A549 (cell line): ENCODE measurements around the gene KANSL1. TPM values are rescaled to one million over a fixed set of nuclear protein-coding genes. Genes with fewer than 3 reads are reported as not detected.

Source experiments
- ATAC-seq, 2 experiments: fragments of 200-7000 bp in 1 of 2; fragments of >200 bp in 1 of 2; cut with Nextera tagmentation in 1 of 2; cut with Tn5 transposase in 1 of 2; 3 replicates each; pipeline versions ENCODE4 v1.8.0 to v1.9.1; 2018 to 2020; ENCODE audit warnings: mild to moderate bottlenecking in 1 of 2, moderate library complexity in 1 of 2
- CTCF ChIA-PET: fragments of 300-600 bp; sonication (Branson Sonifier 250); formaldehyde crosslinking; extraction: SDS; loops from one replicate; lab custom pipeline; 2021; ENCODE audit warnings: antibody characterized with exemption, inconsistent platforms; lab: Yijun Ruan, JAX
- POLR2A ChIA-PET: fragments of 350-600 bp; formaldehyde crosslinking; extraction: SDS; loops from one replicate; lab custom pipeline; 2021; ENCODE audit warnings: antibody characterized with exemption, inconsistent platforms; lab: Yijun Ruan, JAX
- DNase-seq, 2 experiments: peaks; one replicate each; pipeline versions ENCODE4 v3.0.0 to v3.0.0-alpha.2; 2011 to 2016; ENCODE audit warnings: low read depth in 1 of 2, low spot score in 1 of 2
- FAIRE-seq: peaks from 2 replicates; lab custom pipeline; 2011; peaks lifted over from hg19 to GRCh38; lab: Jason Lieb, UNC
- H3K27ac ChIP-seq, 2 experiments: fragments of >200 bp; sonication (Bioruptor Twin); formaldehyde crosslinking; 3 replicates each; pipeline ENCODE4 v1.5.1; 2016 to 2017
- H3K4me1 ChIP-seq: fragments of >200 bp; sonication (Bioruptor Twin); formaldehyde crosslinking; 3 replicates; pipeline ENCODE4 v1.6.1; 2016
- H3K4me2 ChIP-seq: fragments of >200 bp; sonication (Bioruptor Twin); formaldehyde crosslinking; 3 replicates; pipeline ENCODE4 v1.6.1; 2016
- H3K4me3 ChIP-seq: fragments of >200 bp; sonication (Bioruptor Twin); formaldehyde crosslinking; 3 replicates; pipeline ENCODE4 v1.5.1; 2016
- H3K9me3 ChIP-seq: fragments of >200 bp; sonication (Bioruptor Twin); formaldehyde crosslinking; 3 replicates; pipeline ENCODE4 v1.6.1; 2016
- CBX2 ChIP-seq: fragments of 200-600 bp; sonication (generic); IDR thresholded peaks from 2 replicates; pipeline ENCODE4 v1.6.1; 2016; ENCODE audit warnings: low read depth, mild to moderate bottlenecking, borderline replicate concordance
- EHMT2 ChIP-seq: fragments of 200-600 bp; sonication (generic); IDR thresholded peaks from 2 replicates; pipeline ENCODE4 v1.6.1; 2016; ENCODE audit warnings: antibody characterized with exemption, low read depth, mild to moderate bottlenecking, moderate library complexity
- FOSB ChIP-seq: fragments of 250-450 bp; sonication (Bioruptor Pico); IDR thresholded peaks from 2 replicates; pipeline ENCODE4 v1.5.0; 2020; ENCODE audit warnings: mild to moderate bottlenecking, moderate library complexity
- HOXB13 ChIP-seq: fragments of 250-450 bp; sonication (Bioruptor Pico); IDR thresholded peaks from 2 replicates; pipeline ENCODE4 v1.5.0; 2020; ENCODE audit warnings: low read depth, mild to moderate bottlenecking, moderate library complexity
- KDM5A ChIP-seq: fragments of 200-600 bp; sonication (generic); IDR thresholded peaks from 2 replicates; pipeline ENCODE4 v1.6.1; 2016; ENCODE audit warnings: antibody characterized with exemption, mild to moderate bottlenecking
- MAFK ChIP-seq: fragments of 450-650 bp; IDR thresholded peaks from 2 replicates; pipeline ENCODE4 v1.6.1; 2014; ENCODE audit not compliant: partially characterized antibody
- MYC ChIP-seq: IDR thresholded peaks from 2 replicates; pipeline ENCODE4 v1.6.1; 2012; ENCODE audit warnings: mild to moderate bottlenecking, inconsistent platforms, low read length, improper control_type of control experiment, borderline replicate concordance
- NPAS2 ChIP-seq: fragments of 250-450 bp; sonication (Bioruptor Pico); IDR thresholded peaks from 2 replicates; pipeline ENCODE4 v1.8.0; 2022; ENCODE audit warnings: mild to moderate bottlenecking, moderate library complexity, borderline replicate concordance
- NR3C1 ChIP-seq: fragments of >200 bp; sonication (Bioruptor Twin); formaldehyde crosslinking; IDR thresholded peaks from 3 replicates; pipeline ENCODE4 v1.6.1; 2017
- POLR2AphosphoS2 ChIP-seq: conservative IDR thresholded peaks from 2 replicates; pipeline ENCODE4 v1.6.1; 2012; ENCODE audit warnings: low read length, improper control_type of control experiment, inconsistent platforms
- RARB ChIP-seq: fragments of 250-450 bp; sonication (Bioruptor Pico); IDR thresholded peaks from 2 replicates; pipeline ENCODE4 v1.8.0; 2021; ENCODE audit warnings: mild to moderate bottlenecking, moderate library complexity
- RCOR1 ChIP-seq: fragments of 150-350 bp; IDR thresholded peaks from 2 replicates; pipeline ENCODE4 v1.6.1; 2014; ENCODE audit warnings: antibody characterized with exemption, low read length, low read depth
- RNF2 ChIP-seq: fragments of 200-600 bp; sonication (generic); IDR thresholded peaks from 2 replicates; pipeline ENCODE4 v1.6.1; 2016; ENCODE audit warnings: low read depth, mild to moderate bottlenecking, antibody characterized with exemption, moderate library complexity, borderline replicate concordance
- SREBF2 ChIP-seq: fragments of 450-650 bp; IDR thresholded peaks from 2 replicates; pipeline ENCODE4 v1.6.1; 2014; ENCODE audit warnings: mild to moderate bottlenecking, moderate library complexity
- WGBS: methylation state at CpG from one replicate; pipeline ENCODE4 v1.1.6; 2017; ENCODE audit errors: missing lambda C conversion rate; 5-methylcytosine and 5-hydroxymethylcytosine counted together
- polyA plus RNA-seq, 4 experiments: library from polyadenylated mRNA; depleted of rRNA in 3 of 4; stranded (reverse); fragments of >200 nt; fragmentation: RNase III in 1 of 4; extraction: RNeasy Plus Mini Kit Qiagen cat#74134 plus additional on column Dnase treatment in 1 of 4; gene quantifications; 2 replicates in 3 of 4; 3 replicates in 1 of 4; pipeline ENCODE4 v1.2.3, GENCODE V29; 2011 to 2017
- TF ChIP-seq, protein P1 (sequence below): fragments of 450-650 bp; IDR thresholded peaks from 2 replicates; pipeline ENCODE4 v1.6.1; 2014; ENCODE audit warnings: antibody characterized with exemption
- TF ChIP-seq, protein P2 (sequence below): fragments of >200 bp; sonication (Bioruptor Twin); formaldehyde crosslinking; IDR thresholded peaks from 2 replicates; pipeline ENCODE4 v1.6.1; 2016
- TF ChIP-seq, protein P3 (sequence below): fragments of 250-450 bp; sonication (Bioruptor Pico); IDR thresholded peaks from 2 replicates; pipeline ENCODE4 v1.5.0; 2021; ENCODE audit warnings: mild to moderate bottlenecking, moderate library complexity, borderline replicate concordance

Gene KANSL1
- polyA plus RNA-seq, 2 of the 4 experiments (the other 2 are of a cell fraction): 22.6 to 27.9 TPM

DNA sequence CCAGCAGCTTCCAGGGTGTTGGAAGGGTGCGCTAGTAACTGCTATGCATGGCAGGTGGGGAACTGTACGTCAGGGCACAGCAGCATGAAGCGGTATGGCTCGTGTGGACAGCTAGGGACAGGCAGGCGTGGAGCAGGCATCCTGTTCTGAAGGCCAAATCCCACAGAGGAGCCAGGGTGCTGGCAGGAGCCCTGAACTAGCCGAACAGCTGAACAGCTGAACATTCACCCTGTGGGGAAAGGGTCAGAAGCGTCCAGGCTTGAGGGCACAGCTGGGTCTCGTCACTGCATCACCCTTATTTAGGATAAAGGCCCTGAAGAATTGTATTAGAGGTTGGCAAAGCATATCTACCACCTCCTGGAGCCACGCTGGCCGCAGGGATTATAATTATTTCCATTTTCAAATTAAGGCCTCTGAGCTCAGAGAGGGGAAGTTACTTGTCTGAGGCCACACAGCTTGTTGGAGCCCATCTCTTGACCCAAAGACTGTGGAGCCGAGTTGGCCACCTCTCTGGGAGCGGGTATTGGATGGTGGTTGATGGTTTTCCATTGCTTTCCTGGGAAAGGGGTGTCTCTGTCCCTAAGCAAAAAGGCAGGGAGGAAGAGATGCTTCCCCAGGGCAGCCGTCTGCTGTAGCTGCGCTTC lies 197.5 kb downstream of the KANSL1 start:
- TF ChIP-seq RNF2 (no peak), RARB (no peak)
- TF ChIP-seq, protein P1, sequence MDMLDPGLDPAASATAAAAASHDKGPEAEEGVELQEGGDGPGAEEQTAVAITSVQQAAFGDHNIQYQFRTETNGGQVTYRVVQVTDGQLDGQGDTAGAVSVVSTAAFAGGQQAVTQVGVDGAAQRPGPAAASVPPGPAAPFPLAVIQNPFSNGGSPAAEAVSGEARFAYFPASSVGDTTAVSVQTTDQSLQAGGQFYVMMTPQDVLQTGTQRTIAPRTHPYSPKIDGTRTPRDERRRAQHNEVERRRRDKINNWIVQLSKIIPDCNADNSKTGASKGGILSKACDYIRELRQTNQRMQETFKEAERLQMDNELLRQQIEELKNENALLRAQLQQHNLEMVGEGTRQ: no peak
- 77% methylated on average over 14 of the region's 14 CpGs for WGBS
- Histone ChIP-seq H3K27ac (no peak overlapping the region), H3K4me3 (no peak overlapping the region), H3K9me3 (no peaks in the 10 kb centered on the region), H3K4me1 (no peaks in the 10 kb centered on the region), H3K4me2 (no peak overlapping the region)
- ATAC-seq (peak; percentile 9 to 13; a peak in 1 of 6 replicates), FAIRE-seq (no peak), DNase-seq (no peak)
- ChIA-PET CTCF (interaction anchor here (0.9 to 1.6 kb wide), 7 partner anchors 9 to 355 kb away, joined by 3 to 7 read pairs (median 4); partner anchors contain the start of gene KANSL1), POLR2A (no interaction called here)

DNA sequence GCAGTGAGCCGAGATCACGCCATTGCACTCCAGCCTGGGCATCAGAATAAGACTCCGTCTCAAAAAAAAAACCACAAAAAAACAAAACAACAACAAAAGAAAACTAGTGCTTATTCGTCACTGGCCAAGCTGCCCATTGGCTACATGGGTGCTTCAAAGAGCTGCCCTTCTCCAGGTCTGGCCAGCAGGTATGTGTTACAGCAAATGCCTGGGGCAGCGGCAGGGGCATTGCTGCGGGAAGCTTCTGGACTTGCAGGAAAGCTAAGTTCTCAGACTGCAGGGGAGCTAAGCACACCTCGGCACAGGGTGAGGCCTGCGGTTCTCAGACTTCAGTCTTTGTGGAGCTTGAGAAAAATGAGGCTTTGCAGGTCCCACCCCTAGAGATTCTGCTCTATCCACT lies 198.2 kb downstream of the KANSL1 start:
- H3K9me3 ChIP-seq: no peaks in the 10 kb centered on the region
- no peak overlapping the region for H3K4me2 ChIP-seq
- DNase-seq: no peak
- ChIA-PET POLR2A (no interaction called here), CTCF (interaction anchor here (0.9 to 1.6 kb wide), 8 partner anchors 8 to 355 kb away, joined by 3 to 7 read pairs (median 4); partner anchors contain the start of gene KANSL1)
- no peak for ATAC-seq
- TF ChIP-seq, protein P2, sequence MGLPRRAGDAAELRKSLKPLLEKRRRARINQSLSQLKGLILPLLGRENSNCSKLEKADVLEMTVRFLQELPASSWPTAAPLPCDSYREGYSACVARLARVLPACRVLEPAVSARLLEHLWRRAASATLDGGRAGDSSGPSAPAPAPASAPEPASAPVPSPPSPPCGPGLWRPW: no peak
- TF ChIP-seq, protein P3, sequence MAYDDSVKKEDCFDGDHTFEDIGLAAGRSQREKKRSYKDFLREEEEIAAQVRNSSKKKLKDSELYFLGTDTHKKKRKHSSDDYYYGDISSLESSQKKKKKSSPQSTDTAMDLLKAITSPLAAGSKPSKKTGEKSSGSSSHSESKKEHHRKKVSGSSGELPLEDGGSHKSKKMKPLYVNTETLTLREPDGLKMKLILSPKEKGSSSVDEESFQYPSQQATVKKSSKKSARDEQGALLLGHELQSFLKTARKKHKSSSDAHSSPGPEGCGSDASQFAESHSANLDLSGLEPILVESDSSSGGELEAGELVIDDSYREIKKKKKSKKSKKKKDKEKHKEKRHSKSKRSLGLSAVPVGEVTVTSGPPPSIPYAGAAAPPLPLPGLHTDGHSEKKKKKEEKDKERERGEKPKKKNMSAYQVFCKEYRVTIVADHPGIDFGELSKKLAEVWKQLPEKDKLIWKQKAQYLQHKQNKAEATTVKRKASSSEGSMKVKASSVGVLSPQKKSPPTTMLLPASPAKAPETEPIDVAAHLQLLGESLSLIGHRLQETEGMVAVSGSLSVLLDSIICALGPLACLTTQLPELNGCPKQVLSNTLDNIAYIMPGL: no peak
- no peak for TF ChIP-seq SREBF2
- no peak for TF ChIP-seq POLR2AphosphoS2
- no peak for TF ChIP-seq HOXB13 (CRISPR knock-in tag)
- TF ChIP-seq MAFK: no peak
- TF ChIP-seq NR3C1: no peak
- TF ChIP-seq CBX2: no peak
- no peak for TF ChIP-seq MYC
- no peak for TF ChIP-seq KDM5A
- TF ChIP-seq RCOR1: no peak
- no peak for TF ChIP-seq FOSB
- FAIRE-seq: no peak
- no peak overlapping the region for H3K4me3 ChIP-seq
- 88% methylated on average over 8 of the region's 8 CpGs for WGBS
- H3K27ac ChIP-seq: no peak overlapping the region
- H3K4me1 ChIP-seq: no peaks in the 10 kb centered on the region

DNA sequence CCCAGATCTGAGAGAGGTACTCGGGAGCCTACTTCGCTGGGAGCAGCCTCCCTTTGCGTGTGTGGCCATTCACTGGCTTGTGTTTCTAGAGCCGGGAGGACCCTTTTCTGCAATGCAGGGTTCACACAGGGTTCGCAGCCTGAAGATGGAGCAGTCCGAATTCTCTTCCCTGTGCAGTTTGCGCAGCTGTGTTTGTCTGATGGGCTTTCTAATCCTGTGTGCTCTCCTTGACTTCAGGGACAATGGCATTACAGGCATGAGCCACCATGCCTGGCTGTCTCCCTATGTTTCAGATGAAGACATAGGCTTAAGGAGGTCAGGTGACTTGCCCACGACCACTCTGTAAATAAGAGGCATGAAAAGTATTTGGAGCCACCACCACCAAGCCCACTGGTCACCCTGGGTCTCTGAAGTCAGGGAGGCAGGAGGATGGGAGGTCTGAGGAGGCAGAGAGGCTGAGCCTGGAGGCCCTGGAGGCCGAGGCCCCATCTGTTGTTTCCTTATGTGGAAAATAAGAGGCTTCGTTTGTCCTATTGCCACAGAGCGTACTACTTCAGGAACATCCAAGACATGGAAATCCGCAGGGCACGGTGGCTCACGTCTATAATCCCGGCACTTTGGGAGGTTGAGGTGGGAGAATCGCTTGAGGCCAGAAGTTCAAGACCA lies 199.1 kb downstream of the KANSL1 start:
- Histone ChIP-seq H3K4me1 (no peaks in the 10 kb centered on the region), H3K4me3 (no peak overlapping the region), H3K27ac (no peak overlapping the region), H3K4me2 (no peak overlapping the region), H3K9me3 (no peaks in the 10 kb centered on the region)
- POLR2A ChIA-PET: no interaction called here
- FAIRE-seq (no peak), ATAC-seq (no peak), DNase-seq (no peak)
- TF ChIP-seq NPAS2 (CRISPR knock-in tag): no peak
- no peak for TF ChIP-seq EHMT2
- TF ChIP-seq HOXB13 (CRISPR knock-in tag): no peak
- TF ChIP-seq RARB: no peak
- CTCF ChIA-PET: interaction anchor here (0.9 to 5.1 kb wide), 3 partner anchors 8 to 945 kb away, joined by 3 to 34 read pairs (median 3); no protein-coding TSS in a partner anchor
- WGBS: 82% methylated on average over 16 of the region's 16 CpGs
